LNCAP (cell line): ENCODE measurements around the gene MAMDC2.

Experiments
- TF ChIP-seq, protein P1 (sequence below): fragments of 450-650 bp; IDR thresholded peaks from 2 replicates; pipeline ENCODE4 v1.5.1; 2017; ENCODE audit warnings: mild to moderate bottlenecking

The MAMDC2 gene

DNA sequence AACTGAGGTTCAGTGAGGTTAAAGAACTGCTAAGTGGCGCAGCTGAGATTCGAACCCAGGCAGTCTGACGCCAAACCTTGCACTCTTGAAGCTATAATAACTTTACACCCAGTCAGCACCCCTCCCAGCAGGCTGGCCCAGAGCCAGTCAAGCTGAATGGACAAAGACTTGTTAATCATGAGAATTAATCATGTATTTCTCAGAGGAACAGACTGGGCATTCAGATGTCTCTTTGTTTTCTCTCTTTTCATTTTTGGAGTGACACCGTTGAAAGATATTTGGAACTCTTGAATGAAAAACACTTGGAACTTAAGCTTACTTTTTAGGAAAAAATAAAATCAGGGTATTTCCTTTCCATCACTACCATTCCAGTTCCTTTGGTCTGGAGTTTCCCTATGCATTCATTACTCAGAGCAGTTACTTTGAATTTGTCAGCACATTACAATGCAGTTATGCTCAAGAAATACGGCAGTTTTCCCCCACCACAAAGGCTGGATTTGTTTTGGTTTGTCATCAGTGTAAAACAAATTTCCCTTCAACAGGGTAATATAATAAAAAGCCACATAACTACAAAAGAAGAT is 22.6 kb upstream of the MAMDC2 start:
- TF ChIP-seq, protein P1, sequence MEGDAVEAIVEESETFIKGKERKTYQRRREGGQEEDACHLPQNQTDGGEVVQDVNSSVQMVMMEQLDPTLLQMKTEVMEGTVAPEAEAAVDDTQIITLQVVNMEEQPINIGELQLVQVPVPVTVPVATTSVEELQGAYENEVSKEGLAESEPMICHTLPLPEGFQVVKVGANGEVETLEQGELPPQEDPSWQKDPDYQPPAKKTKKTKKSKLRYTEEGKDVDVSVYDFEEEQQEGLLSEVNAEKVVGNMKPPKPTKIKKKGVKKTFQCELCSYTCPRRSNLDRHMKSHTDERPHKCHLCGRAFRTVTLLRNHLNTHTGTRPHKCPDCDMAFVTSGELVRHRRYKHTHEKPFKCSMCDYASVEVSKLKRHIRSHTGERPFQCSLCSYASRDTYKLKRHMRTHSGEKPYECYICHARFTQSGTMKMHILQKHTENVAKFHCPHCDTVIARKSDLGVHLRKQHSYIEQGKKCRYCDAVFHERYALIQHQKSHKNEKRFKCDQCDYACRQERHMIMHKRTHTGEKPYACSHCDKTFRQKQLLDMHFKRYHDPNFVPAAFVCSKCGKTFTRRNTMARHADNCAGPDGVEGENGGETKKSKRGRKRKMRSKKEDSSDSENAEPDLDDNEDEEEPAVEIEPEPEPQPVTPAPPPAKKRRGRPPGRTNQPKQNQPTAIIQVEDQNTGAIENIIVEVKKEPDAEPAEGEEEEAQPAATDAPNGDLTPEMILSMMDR: no peak

DNA sequence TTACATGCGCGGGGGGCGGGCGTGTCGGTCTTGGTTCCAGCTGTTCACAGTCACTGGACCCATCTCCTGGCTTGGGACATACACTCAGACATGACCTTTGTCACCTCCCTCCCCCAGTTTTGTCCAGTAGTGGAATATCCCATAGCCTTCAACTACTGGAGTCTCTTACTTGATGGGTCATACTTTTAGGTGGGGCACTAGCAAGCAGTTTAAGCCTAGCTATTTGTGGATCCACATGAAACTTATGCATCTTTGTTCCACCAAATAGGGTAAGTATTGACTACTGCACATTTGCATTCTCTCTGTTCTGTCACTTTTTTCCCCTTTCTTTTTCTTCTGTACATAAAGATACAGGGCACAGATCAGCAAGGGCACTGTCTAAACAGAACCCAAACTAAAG is 15.4 kb upstream of the MAMDC2 start:
- TF ChIP-seq, protein P1: no peak

DNA sequence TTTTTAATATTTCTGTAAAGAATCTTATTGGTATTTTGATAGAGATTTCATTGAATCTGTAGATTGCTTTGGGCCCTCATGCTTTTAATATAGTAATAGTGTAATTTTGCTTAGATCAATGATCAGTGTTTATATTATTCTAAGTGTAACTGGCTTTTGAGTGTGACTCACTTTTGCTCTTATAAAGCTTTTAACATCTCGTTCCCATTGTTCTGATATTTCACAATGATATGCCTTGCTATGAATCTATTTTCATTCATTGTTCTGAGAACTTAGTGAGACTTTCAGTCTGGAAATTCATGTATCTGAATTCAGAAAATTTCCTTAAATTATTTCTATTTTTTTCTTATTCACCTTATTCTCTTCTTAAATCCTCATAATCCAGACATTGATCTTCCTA is 13.5 kb upstream of the MAMDC2 start:
- TF ChIP-seq, protein P1: no peak

DNA sequence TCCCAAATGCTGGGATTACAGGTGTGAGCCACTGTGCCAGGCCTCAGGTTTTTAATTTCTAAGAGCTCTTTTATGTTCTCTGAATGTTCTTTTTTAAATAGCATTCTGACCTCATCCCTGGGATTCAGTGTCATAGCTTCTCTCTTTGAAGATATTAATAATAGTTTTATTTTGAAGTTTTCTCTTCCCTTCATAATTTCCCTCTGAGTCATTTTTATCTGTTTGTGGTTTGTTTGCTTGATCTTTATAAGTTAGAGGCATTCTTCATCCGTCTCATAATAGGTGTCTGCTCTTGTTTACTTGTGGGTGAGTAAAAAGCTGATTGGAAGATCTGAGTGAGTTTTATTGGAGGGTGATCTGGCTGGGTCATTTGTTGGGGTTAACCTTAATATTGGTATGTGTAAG is 12.5 kb upstream of the MAMDC2 start:
- TF ChIP-seq, protein P1: no peak

DNA sequence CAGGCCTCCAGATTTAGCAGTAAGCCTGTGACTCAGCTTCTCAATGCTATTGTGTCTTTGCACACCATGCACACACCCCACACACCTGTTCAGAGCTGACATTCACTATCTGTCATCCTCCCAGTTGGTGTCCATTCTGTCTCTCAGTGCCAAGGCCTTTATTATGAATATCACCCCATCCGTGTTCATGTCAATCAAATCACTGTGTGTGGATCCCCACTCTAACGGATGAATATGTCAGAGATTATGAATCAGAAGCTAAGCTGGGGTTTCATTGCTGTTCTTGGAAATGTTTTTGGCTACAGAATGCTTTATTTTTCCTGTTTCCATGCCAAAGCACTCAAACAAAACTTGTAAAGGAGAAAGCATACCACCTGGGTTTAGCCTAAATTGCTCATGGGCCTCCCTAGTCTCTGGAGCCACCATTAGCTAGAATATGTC is 9.4 kb upstream of the MAMDC2 start:
- TF ChIP-seq, protein P1: no peak

DNA sequence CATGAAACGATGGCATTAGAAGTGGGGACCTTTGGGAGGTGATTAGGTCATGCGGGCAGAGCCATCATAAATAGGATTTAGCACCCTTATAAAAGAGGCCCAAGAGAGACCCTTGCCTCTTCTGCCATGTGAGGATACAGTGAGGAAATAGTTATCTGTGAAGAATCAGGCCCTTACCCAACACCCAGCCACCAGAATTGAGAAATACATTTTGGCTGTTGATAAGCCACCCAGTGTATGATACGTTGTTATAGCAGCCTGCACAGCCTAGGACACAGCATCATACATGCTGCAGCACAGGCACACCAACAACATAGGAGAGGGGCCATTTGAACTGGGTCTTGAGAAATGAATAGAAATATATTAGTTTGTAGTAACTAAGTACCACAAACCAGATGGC is 8.0 kb upstream of the MAMDC2 start:
- TF ChIP-seq, protein P1: no peak

DNA sequence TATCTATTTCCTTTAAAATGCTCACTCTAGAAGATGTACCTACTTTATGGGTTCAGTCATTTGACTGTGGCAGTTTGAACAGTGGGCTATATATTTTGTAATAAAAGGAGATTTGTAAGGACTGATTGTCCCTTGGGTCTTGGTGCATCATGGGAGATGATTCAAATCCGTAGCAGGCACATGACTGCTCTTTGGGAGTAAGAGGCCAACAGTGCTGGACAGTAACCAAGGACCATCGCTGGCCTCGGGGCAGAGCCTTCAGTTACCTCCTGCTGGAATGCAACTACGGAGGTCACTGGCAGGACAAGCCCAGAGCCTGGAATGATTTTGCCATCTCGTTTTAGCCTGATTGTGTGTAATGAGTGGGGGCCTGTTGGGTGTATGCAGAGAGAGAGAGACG is 7.0 kb upstream of the MAMDC2 start:
- TF ChIP-seq, protein P1: no peak

DNA sequence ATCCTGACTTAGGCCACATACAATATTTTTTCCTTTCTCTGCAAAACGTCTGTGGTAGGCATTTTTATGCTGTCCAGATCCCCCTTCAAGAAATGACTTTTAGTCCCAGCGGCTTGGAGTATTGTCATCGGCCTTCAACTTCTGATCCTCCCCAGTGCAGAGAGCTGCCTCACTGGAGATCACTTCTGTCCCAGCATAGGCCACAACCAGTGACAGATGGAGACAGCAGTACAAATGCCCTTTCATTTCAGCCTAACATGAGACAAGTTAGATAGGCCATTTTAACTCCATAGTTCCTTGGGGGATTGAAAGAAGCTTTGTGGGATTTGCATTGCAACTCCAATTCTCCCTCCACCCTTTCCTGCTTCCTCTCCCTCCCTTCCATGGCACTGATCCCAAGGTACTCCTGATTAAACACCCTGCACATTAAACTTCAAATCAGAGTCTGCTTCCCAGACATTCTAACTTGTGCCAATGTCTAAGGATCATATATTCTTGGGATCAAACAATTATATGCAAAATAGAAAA is 3.2 kb upstream of the MAMDC2 start:
- TF ChIP-seq, protein P1: no peak
